ENCODE measurements around the gene GPR68.

GPR68 gene

DNA sequence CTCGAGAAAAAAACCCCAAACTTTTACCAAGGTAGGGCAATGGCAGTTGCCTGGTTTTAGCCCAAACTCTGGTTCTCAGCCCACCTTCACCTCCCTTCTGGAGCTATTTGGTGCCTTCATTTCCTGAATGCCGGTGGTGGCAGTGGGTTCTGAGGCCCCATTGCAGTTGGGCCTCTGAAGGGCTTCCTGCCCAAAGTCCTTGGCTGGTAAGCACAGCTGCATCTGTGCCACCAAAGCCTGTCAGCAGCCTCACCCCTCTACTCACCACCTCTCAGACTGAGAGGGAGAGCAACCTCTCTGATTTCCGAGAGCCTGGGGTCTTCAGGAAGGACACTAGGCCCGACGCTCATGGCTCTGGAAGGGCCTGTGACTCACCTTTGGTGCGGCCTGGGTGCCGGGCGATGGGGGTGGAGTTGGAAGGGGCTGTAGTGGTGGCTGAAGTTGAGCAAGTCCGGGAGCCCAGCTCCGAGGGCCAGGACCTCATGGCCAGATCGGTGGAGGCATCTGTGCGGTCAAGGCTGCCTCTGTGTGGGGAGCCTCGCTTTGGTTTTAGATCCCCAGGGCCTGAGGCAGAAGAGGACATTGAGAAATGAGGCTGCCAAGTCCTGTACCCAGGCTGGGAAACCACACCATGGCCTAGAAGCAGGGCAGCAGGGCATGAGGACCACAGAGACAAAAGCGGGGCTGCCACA lies 38.6 kb upstream of the GPR68 start:
- Mint-ChIP-seq H3K4me3 (no peak overlapping the region), H3K9me3 (no peaks in the 10 kb centered on the region), H3K27ac (ENCODE audit: low read depth) (peak overlapping the region; percentile 67), H3K36me3 (ENCODE audit: insufficient read depth) (peaks cover 84% of the 10 kb centered on the region), H3K4me1 (peaks cover 6% of the 10 kb centered on the region), H3K27me3 (no peaks in the 10 kb centered on the region)
- ATAC-seq (replicated peaks; ENCODE audit: extremely low read depth, poor library complexity, severe bottlenecking) (no peak), DNase-seq (ENCODE audit: low spot score in 2 of 2) (no peak)

DNA sequence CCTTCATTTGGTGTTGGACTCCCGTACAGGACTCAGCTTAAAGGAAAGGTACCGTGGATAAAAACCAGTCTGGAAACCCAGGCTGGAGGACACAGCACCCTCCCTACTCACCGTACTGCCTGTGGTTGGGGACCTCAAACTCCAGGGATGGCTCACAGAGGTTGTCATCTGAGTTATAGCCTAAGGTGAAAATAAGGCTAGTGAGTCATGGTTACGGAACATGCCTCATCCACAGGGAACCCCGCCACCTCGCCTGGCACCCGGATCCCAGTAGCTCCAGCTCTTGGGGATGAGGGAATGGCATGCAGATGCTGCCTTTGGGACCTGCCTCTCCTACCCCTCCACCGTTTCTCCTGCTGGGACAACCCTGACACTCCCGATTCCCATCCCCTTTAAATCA lies 36.8 kb upstream of the GPR68 start:
- Mint-ChIP-seq H3K36me3 (ENCODE audit: insufficient read depth) (peaks cover 90% of the 10 kb centered on the region), H3K4me1 (peaks cover 3% of the 10 kb centered on the region), H3K4me3 (no peak overlapping the region), H3K27me3 (no peaks in the 10 kb centered on the region), H3K27ac (ENCODE audit: low read depth) (no peak overlapping the region), H3K9me3 (no peaks in the 10 kb centered on the region)
- no peak for ATAC-seq (replicated peaks; ENCODE audit: extremely low read depth, poor library complexity, severe bottlenecking)
- DNase-seq (ENCODE audit: low spot score in 2 of 2), result no peak

DNA sequence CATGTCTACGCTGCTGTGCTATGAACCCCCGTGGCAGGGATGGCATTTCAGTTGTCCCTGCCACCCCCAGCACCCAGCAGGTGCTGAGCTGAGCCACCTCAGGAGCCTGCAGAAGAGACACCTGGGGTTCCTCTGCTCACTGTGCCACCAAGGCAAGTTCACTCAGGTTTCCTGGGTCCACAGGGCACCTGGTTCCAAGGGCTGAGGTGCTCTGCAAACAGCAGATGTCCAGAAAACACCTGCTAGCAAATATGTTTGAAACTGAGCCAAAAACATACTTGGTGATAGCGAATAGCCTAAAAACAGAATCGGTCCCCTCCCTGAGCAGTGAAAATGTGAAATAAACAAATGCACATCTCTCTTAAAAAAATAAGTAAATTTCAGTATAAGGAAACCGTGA lies 35.6 kb upstream of the GPR68 start:
- H3K27me3 Mint-ChIP-seq, result no peaks in the 10 kb centered on the region
- no peak overlapping the region for H3K4me3 Mint-ChIP-seq
- H3K4me1 Mint-ChIP-seq, result no peaks in the 10 kb centered on the region
- H3K36me3 Mint-ChIP-seq (ENCODE audit: insufficient read depth), result peaks cover 89% of the 10 kb centered on the region
- no peaks in the 10 kb centered on the region for H3K9me3 Mint-ChIP-seq
- no peak for ATAC-seq (replicated peaks; ENCODE audit: extremely low read depth, poor library complexity, severe bottlenecking)
- H3K27ac Mint-ChIP-seq (ENCODE audit: low read depth), result no peak overlapping the region
- DNase-seq (ENCODE audit: low spot score in 2 of 2), result no peak

DNA sequence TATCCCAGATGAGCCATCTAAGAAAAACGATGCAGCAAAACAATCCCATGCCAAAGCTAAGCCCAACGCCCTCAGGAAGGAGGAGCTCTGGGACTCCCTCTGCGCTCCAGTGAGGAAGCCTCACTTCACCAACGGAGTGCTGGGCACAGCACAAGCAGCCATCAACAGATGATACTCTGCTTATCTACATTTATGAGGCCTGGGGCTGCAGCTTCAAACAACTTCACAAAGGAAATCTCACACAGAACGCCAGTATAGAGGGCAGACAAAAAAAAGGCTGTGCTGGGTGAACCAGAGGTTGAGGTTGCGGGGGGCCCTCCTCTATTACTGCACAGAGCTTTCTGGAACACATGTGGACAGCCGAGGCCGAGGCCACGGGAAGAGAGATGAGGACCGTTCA lies 34.9 kb upstream of the GPR68 start:
- H3K36me3 Mint-ChIP-seq (ENCODE audit: insufficient read depth), result peaks cover 89% of the 10 kb centered on the region
- H3K27me3 Mint-ChIP-seq, result no peaks in the 10 kb centered on the region
- no peak for DNase-seq (ENCODE audit: low spot score in 2 of 2)
- H3K27ac Mint-ChIP-seq (ENCODE audit: low read depth), result no peak overlapping the region
- no peaks in the 10 kb centered on the region for H3K4me1 Mint-ChIP-seq
- no peaks in the 10 kb centered on the region for H3K9me3 Mint-ChIP-seq
- ATAC-seq (replicated peaks; ENCODE audit: extremely low read depth, poor library complexity, severe bottlenecking), result no peak
- no peak overlapping the region for H3K4me3 Mint-ChIP-seq

DNA sequence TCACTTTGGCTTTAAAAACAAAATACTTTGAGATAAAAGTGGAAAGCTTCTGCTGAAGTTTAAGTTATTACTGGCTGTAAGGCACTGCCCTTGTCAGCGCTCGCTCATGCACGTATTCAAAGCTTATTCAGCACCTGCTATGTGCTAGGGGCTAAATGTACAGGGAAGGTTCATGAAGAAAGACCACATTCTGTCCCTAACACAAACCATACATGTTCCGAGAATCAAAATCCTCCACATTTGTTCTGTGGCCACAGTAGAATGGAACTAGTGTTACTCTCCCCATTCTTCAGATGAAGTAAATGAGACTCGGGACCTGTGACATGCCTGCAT lies 33.8 kb upstream of the GPR68 start:
- no peaks in the 10 kb centered on the region for H3K9me3 Mint-ChIP-seq
- no peak for DNase-seq (ENCODE audit: low spot score in 2 of 2)
- no peak overlapping the region for H3K27ac Mint-ChIP-seq (ENCODE audit: low read depth)
- H3K36me3 Mint-ChIP-seq (ENCODE audit: insufficient read depth), result peaks cover 90% of the 10 kb centered on the region
- H3K27me3 Mint-ChIP-seq, result no peaks in the 10 kb centered on the region
- no peak for ATAC-seq (replicated peaks; ENCODE audit: extremely low read depth, poor library complexity, severe bottlenecking)
- no peaks in the 10 kb centered on the region for H3K4me1 Mint-ChIP-seq
- no peak overlapping the region for H3K4me3 Mint-ChIP-seq

DNA sequence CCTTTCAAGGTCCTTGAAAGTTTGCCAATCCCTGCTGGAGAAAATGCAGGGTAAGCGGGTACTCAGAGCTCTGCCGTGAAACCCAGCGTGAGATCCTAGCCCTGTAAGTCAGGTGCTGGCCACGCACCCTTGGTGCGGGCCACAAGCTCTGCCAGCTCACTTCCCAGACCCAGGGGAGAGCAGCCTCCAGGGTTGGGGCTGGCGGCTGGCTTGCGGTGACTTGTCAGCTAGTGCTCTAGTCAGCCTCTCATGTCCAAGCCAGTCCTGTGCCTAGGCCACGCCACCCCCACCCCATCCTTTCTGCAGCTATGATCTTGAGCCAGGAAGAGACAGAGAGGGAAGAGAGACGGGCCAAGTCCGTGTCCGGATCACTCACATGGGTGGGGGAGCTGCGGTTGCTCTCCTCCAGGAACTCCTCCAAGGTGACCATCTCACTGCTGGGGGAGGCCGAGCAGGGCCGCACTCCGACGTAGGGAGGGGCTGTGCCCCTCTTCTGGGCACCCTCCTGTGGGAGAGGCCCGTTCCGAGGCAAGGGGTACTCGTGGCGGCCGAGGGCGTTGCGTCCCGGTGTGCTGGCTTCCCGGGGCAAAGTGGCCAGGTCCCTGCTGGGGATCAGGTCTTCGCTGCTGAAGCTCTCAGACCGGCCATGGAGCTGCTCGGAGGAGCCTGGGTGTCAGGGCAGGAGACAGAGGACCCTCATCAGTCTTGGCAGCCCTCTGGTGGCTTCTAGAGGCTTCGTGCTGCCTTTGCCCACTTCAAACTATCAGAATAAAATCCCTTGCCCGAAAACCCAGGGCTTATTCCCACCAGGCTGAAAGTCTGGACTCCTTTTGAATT lies 33.3 kb upstream of the GPR68 start:
- H3K4me1 Mint-ChIP-seq, result no peaks in the 10 kb centered on the region
- H3K4me3 Mint-ChIP-seq, result no peak overlapping the region
- no peaks in the 10 kb centered on the region for H3K27me3 Mint-ChIP-seq
- H3K27ac Mint-ChIP-seq (ENCODE audit: low read depth), result peak overlapping the region; percentile 19
- no peaks in the 10 kb centered on the region for H3K9me3 Mint-ChIP-seq
- ATAC-seq (replicated peaks; ENCODE audit: extremely low read depth, poor library complexity, severe bottlenecking), result no peak
- H3K36me3 Mint-ChIP-seq (ENCODE audit: insufficient read depth), result peaks cover 86% of the 10 kb centered on the region
- DNase-seq (ENCODE audit: low spot score in 2 of 2), result no peak

DNA sequence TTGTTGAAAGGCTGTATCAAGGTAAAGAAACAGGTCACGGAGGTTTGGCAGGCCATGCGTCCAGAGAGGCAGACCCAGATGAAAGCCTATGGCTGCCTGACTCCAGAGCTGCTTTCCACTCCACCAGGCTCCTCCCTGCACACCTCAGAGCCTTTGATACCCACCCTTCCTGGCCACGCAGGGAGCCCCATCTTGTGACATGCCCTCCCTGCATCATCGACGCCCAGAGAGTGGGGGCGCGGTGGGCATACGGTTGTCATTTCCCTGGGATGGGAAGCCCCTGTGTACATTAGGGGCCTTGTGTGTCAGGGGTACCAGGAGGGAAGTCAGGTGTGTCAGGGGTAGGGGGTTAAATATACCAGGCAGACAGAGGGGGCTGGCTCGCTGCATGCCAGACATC lies 30.3 kb upstream of the GPR68 start:
- Mint-ChIP-seq H3K36me3 (ENCODE audit: insufficient read depth) (peaks cover 77% of the 10 kb centered on the region), H3K27ac (ENCODE audit: low read depth) (no peak overlapping the region), H3K27me3 (no peaks in the 10 kb centered on the region), H3K9me3 (no peaks in the 10 kb centered on the region), H3K4me3 (no peak overlapping the region), H3K4me1 (peaks cover 6% of the 10 kb centered on the region)
- DNase-seq (ENCODE audit: low spot score in 2 of 2) (no peak), ATAC-seq (replicated peaks; ENCODE audit: extremely low read depth, poor library complexity, severe bottlenecking) (no peak)

DNA sequence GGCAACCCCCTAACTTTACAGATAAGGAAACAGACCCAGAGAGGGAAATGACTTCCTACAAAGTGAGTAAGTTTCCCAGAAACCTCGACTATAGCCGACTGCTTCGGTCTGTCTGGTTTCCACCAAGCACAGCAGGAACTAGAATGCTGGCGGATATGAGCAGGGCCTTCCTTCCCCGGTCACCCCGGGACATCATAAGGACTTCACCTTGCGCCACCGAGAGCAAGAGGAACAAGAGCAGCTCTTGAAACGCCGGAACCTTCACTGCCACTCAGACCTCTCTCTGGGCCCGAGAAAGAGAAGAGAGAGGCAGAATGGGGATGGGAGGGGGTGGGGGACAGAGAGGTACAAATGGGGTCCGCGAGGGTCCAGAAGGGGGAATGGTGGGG lies 29.4 kb upstream of the GPR68 start:
- Mint-ChIP-seq H3K9me3 (no peaks in the 10 kb centered on the region), H3K27ac (ENCODE audit: low read depth) (no peak overlapping the region), H3K36me3 (ENCODE audit: insufficient read depth) (peaks cover 77% of the 10 kb centered on the region), H3K27me3 (no peaks in the 10 kb centered on the region), H3K4me3 (no peak overlapping the region), H3K4me1 (peaks cover 15% of the 10 kb centered on the region)
- DNase-seq (ENCODE audit: low spot score in 2 of 2) (no peak), ATAC-seq (replicated peaks; ENCODE audit: extremely low read depth, poor library complexity, severe bottlenecking) (no peak)

DNA sequence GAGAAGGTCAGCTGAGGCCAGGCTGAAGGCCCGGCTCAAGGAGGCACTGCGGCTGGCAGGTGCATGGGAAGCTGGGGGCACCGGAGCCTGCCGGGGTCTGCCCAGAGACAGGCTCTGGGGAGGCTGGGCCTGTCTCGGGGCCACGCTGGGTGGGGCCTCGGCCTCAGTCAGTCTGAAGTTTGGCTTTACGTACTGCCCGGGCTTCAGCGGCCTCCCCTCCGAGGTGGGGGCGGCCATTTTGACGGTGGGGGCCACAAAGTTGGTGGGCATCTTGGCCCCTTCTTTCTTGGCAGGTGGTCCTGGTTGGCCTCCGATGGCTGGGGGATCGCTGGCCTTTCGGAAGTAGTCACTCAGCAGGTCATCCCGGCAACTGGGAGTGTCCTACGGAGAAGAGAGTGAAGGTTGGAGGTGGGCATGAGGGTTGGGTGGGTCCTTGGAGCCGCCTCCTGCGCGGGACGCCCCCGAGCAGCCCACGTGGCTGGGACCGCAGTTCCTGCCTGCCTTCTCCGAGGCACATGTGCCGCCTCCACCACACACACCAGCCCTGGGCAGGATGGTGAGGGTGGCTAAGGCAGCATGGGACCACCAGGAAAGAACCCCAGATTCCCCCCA lies 28.9 kb upstream of the GPR68 start:
- Mint-ChIP-seq H3K9me3 (no peaks in the 10 kb centered on the region), H3K4me1 (peaks cover 16% of the 10 kb centered on the region), H3K27me3 (no peaks in the 10 kb centered on the region), H3K27ac (ENCODE audit: low read depth) (peak overlapping the region; percentile 53), H3K4me3 (no peak overlapping the region), H3K36me3 (ENCODE audit: insufficient read depth) (peaks cover 75% of the 10 kb centered on the region)
- DNase-seq (ENCODE audit: low spot score in 2 of 2) (no peak), ATAC-seq (replicated peaks; ENCODE audit: extremely low read depth, poor library complexity, severe bottlenecking) (no peak)

DNA sequence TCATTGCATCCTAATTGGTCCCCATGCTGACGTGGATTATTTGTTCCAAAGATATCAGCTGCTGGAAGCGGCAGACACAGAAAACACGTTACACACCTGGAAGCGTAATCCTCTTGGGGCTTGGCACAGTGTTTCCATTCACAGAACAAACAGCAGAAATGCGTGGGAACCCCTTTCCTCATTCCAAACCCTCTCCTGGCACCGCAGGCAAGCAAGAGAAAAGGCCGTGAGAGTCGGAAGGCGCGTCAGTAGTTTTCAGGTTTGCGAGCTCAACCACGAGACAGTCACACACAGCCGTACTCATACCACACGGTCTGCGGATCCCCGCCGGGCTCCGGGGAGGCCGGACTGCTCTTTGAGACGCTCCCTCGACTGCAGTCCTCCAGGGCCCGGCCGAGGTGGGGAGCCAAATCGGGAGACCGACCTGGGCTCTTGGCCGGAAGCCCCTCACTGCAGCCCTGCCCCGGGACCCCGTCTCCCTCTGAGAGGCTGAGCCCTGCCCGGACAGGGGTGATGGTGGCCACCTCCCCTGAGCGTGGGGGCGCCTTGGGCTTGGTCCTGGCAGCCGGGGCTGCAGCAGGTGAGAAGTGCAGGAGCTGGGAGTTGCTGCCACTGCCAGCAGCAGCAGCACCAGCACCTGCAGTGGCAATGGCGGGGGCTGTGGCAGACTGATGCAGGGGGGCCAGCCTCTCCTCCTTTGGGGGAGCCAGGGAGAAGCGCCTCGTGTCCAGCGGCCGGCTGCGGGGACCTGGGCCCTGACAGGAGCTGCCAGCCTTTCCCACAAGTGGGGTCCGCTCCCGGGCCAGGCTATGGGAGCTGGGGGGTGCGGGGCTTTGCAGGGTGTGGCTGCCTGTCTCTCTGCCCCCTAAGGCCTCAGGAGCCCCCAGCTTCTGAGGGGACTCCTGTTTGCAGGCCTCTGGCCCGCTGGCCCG lies 28.1 kb upstream of the GPR68 start:
- Mint-ChIP-seq H3K4me3 (peak overlapping the region; percentile 38), H3K9me3 (no peaks in the 10 kb centered on the region), H3K36me3 (ENCODE audit: insufficient read depth) (peaks cover 72% of the 10 kb centered on the region), H3K27me3 (no peaks in the 10 kb centered on the region), H3K4me1 (peaks cover 24% of the 10 kb centered on the region), H3K27ac (ENCODE audit: low read depth) (peak overlapping the region; percentile 53)
- ATAC-seq (replicated peaks; ENCODE audit: extremely low read depth, poor library complexity, severe bottlenecking) (no peak), DNase-seq (ENCODE audit: low spot score in 2 of 2) (no peak)

DNA sequence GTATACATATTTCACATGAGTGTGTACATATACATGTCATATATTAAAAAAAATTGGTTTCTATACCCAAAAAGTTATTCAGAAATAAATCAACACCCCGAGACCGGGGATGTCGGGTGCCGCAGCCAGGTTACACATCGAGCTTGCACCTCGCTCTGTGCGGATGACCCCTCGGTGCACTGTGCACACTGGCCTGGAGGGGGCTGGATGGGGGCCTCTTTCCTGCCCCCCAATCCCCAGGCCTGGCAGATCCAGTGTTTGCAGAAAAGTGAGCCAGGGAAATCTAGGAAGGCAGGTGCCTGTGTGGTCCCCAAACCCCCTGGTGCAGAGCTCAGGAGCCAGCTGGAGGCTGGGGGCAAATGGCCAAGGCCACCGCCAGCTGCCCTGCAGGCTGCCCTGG lies 27.1 kb upstream of the GPR68 start:
- peak overlapping the region; percentile 51 for H3K27ac Mint-ChIP-seq (ENCODE audit: low read depth)
- no peak for DNase-seq (ENCODE audit: low spot score in 2 of 2)
- H3K9me3 Mint-ChIP-seq, result no peaks in the 10 kb centered on the region
- no peak for ATAC-seq (replicated peaks; ENCODE audit: extremely low read depth, poor library complexity, severe bottlenecking)
- peaks cover 67% of the 10 kb centered on the region for H3K36me3 Mint-ChIP-seq (ENCODE audit: insufficient read depth)
- H3K4me1 Mint-ChIP-seq, result peaks cover 28% of the 10 kb centered on the region
- H3K4me3 Mint-ChIP-seq, result no peak overlapping the region
- H3K27me3 Mint-ChIP-seq, result no peaks in the 10 kb centered on the region

DNA sequence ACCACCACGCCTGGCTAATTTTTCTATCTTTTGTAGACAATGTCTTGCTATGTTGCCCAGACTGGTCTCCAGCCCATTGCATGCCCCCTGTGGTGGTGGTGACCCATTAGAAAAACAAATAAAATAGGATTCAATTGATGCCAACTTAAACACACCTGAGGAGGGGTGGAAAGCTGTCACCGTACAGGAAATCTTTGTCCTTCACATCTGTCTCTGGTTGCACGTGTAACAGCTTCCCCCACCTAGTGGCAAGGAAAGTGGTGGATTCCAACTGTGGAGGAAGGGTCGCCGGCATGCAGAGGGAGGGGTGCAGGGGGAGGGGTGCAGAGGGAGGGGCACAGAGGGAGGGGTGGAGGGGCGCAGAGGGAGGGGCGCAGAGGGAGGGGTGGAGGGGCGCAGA lies 26.1 kb upstream of the GPR68 start:
- Mint-ChIP-seq H3K4me3 (no peak overlapping the region), H3K4me1 (peaks cover 34% of the 10 kb centered on the region), H3K36me3 (ENCODE audit: insufficient read depth) (peaks cover 58% of the 10 kb centered on the region), H3K9me3 (no peaks in the 10 kb centered on the region), H3K27ac (ENCODE audit: low read depth) (peak overlapping the region; percentile 82), H3K27me3 (no peaks in the 10 kb centered on the region)
- ATAC-seq (replicated peaks; ENCODE audit: extremely low read depth, poor library complexity, severe bottlenecking) (no peak), DNase-seq (ENCODE audit: low spot score in 2 of 2) (no peak)
